ENCODE results near the gene TUNAR.

TUNAR gene

GRCh38 chr14:95876761-95877538 is at the start of gene TUNAR:
Gene TUNAR, plus strand, starts transcription at chr14:95876832.
- no peak for DNase-seq (ENCODE audit: low read depth in 1 of 2, low spot score in 1 of 2)

- DNase-seq (ENCODE audit: low read depth in 1 of 2, low spot score in 1 of 2) = no peak
Measured at GRCh38 chr14:95828649-95829265, 47.9 kb upstream of the TUNAR start.

GRCh38 chr14:95829321-95829720 is 47.3 kb upstream of the TUNAR start:
- DNase-seq (ENCODE audit: low read depth in 1 of 2, low spot score in 1 of 2) = no peak

- no peak for DNase-seq (ENCODE audit: low read depth in 1 of 2, low spot score in 1 of 2)
Measured at GRCh38 chr14:95830386-95830785, 46.2 kb upstream of the TUNAR start.

- DNase-seq (ENCODE audit: low read depth in 1 of 2, low spot score in 1 of 2) = no peak
Measured at GRCh38 chr14:95831041-95831440, 45.6 kb upstream of the TUNAR start.

GRCh38 chr14:95831468-95831867 is 45.2 kb upstream of the TUNAR start:
- DNase-seq (ENCODE audit: low read depth in 1 of 2, low spot score in 1 of 2) = no peak

GRCh38 chr14:95832012-95832411 is 44.6 kb upstream of the TUNAR start:
- DNase-seq (ENCODE audit: low read depth in 1 of 2, low spot score in 1 of 2) = no peak

- DNase-seq (ENCODE audit: low read depth in 1 of 2, low spot score in 1 of 2) = no peak
Measured at GRCh38 chr14:95833429-95833828, 43.2 kb upstream of the TUNAR start.

- no peak for DNase-seq (ENCODE audit: low read depth in 1 of 2, low spot score in 1 of 2)
Measured at GRCh38 chr14:95834496-95834895, 42.1 kb upstream of the TUNAR start.

- DNase-seq (ENCODE audit: low read depth in 1 of 2, low spot score in 1 of 2) = no peak
Measured at GRCh38 chr14:95835121-95835730, 41.4 kb upstream of the TUNAR start.

- no peak for DNase-seq (ENCODE audit: low read depth in 1 of 2, low spot score in 1 of 2)
Measured at GRCh38 chr14:95838862-95839261, 37.8 kb upstream of the TUNAR start.

GRCh38 chr14:95840094-95840700 is 36.4 kb upstream of the TUNAR start:
- DNase-seq (ENCODE audit: low read depth in 1 of 2, low spot score in 1 of 2) = no peak

GRCh38 chr14:95841668-95842067 is 35.0 kb upstream of the TUNAR start:
- no peak for DNase-seq (ENCODE audit: low read depth in 1 of 2, low spot score in 1 of 2)

- DNase-seq (ENCODE audit: low read depth in 1 of 2, low spot score in 1 of 2) = no peak
Measured at GRCh38 chr14:95849761-95850160, 26.9 kb upstream of the TUNAR start.

GRCh38 chr14:95850429-95850828 is 26.2 kb upstream of the TUNAR start:
- DNase-seq (ENCODE audit: low read depth in 1 of 2, low spot score in 1 of 2) = no peak

GRCh38 chr14:95855606-95856005 is 21.0 kb upstream of the TUNAR start:
- no peak for DNase-seq (ENCODE audit: low read depth in 1 of 2, low spot score in 1 of 2)

- DNase-seq (ENCODE audit: low read depth in 1 of 2, low spot score in 1 of 2) = no peak
Measured at GRCh38 chr14:95857275-95857674, 19.4 kb upstream of the TUNAR start.

GRCh38 chr14:95858893-95859292 is 17.7 kb upstream of the TUNAR start:
- no peak for DNase-seq (ENCODE audit: low read depth in 1 of 2, low spot score in 1 of 2)

GRCh38 chr14:95862243-95862642 is 14.4 kb upstream of the TUNAR start:
- DNase-seq (ENCODE audit: low read depth in 1 of 2, low spot score in 1 of 2) = no peak

- no peak for DNase-seq (ENCODE audit: low read depth in 1 of 2, low spot score in 1 of 2)
Measured at GRCh38 chr14:95863295-95863694, 13.3 kb upstream of the TUNAR start.

GRCh38 chr14:95869776-95870175 is 6.9 kb upstream of the TUNAR start:
- no peak for DNase-seq (ENCODE audit: low read depth in 1 of 2, low spot score in 1 of 2)

GRCh38 chr14:95870772-95871171 is 5.9 kb upstream of the TUNAR start:
- DNase-seq (ENCODE audit: low read depth in 1 of 2, low spot score in 1 of 2) = no peak
